T-cell (primary cell): ENCODE results near the gene MYO1D. TPM values are rescaled to one million over a fixed set of nuclear protein-coding genes. Genes with fewer than 3 reads are reported as not detected.
"Not testable (repeated sequence)": the region's sequence is repeated elsewhere in the genome, so short reads cannot be mapped to it uniquely, and the experiment has no call there.

ENCODE experiments used
- ATAC-seq, 4 experiments: fragments of 200-7000 bp in 3 of 4; fragments of 150-1000 bp in 1 of 4; cut with Tn5 transposase; replicated peaks in 1 of 4; 1 replicate in 3 of 4; 2 replicates in 1 of 4; pipeline ENCODE4 v1.10.0; 2021; ENCODE audit warnings: moderate library complexity in 3 of 4, mild to moderate bottlenecking in 2 of 4, moderate number of reproducible peaks in 1 of 4
- CTCF ChIA-PET, 2 donors: fragments of 300-600 bp; sonication (Branson Sonifier 250); formaldehyde crosslinking; loops; one replicate each; lab custom pipeline; 2022; ENCODE audit warnings: antibody characterized with exemption in 2 of 2; lab: Charles Lee
- POLR2A ChIA-PET, 2 donors: fragments of 300-600 bp; sonication (Branson Sonifier 250); formaldehyde crosslinking; loops; one replicate each; lab custom pipeline; 2022; ENCODE audit warnings: antibody characterized with exemption in 2 of 2; lab: Charles Lee
- DNase-seq, 35 experiments: peaks; one replicate each; pipeline versions ENCODE4 v3.0.0 to v3.0.0-alpha.2; 2013 to 2023
- H3K27ac ChIP-seq: one replicate; pipeline ENCODE4 v1.5.1; 2013; ENCODE audit warnings: low read length
- H3K27me3 ChIP-seq, 2 experiments: replicated peaks in 1 of 2; 1 replicate in 1 of 2; 2 replicates in 1 of 2; pipeline versions ENCODE4 v1.6.1 to v1.7.0; 2013; ENCODE audit warnings: low read length in 1 of 2, mixed read lengths in 1 of 2; ENCODE audit not compliant: control insufficient read depth in 2 of 2, insufficient read depth in 2 of 2; ENCODE audit errors: extremely low read depth in 1 of 2
- H3K36me3 ChIP-seq, 2 donors: 1 replicate in 1 of 2; 2 replicates in 1 of 2; pipeline versions ENCODE4 v1.6.1 to v1.7.0; 2013; ENCODE audit warnings: low read length in 1 of 2; ENCODE audit not compliant: control insufficient read depth in 2 of 2, insufficient read depth in 1 of 2; ENCODE audit errors: extremely low read depth in 1 of 2
- H3K4me1 ChIP-seq, 2 experiments: 1 replicate in 1 of 2; 2 replicates in 1 of 2; pipeline versions ENCODE4 v1.6.1 to v1.7.0; 2013; ENCODE audit warnings: low read length in 2 of 2, mixed read lengths in 1 of 2; ENCODE audit not compliant: insufficient read depth in 2 of 2, control insufficient read depth in 1 of 2; ENCODE audit errors: extremely low read depth in 1 of 2
- H3K4me3 ChIP-seq, 2 donors: 1 replicate in 1 of 2; 2 replicates in 1 of 2; pipeline versions ENCODE4 v1.5.1 to v1.7.0; 2013; ENCODE audit warnings: mild to moderate bottlenecking in 2 of 2, low read length in 1 of 2, moderate library complexity in 1 of 2; ENCODE audit not compliant: control insufficient read depth in 1 of 2; ENCODE audit errors: extremely low read depth in 1 of 2
- H3K9me3 ChIP-seq: 2 replicates; pipeline ENCODE4 v1.7.0; 2013
- H3K27ac Mint-ChIP-seq, 2 donors: one replicate each; pipeline ENCODE4 v1.8.0; 2020 to 2021; ENCODE audit warnings: mild to moderate bottlenecking in 2 of 2, mixed read lengths in 2 of 2
- H3K27me3 Mint-ChIP-seq, 2 donors: one replicate each; pipeline ENCODE4 v1.8.0; 2021 to 2022; ENCODE audit warnings: mixed read lengths in 2 of 2
- H3K36me3 Mint-ChIP-seq: one replicate; pipeline ENCODE4 v1.8.0; 2021; ENCODE audit warnings: mixed read lengths
- H3K4me1 Mint-ChIP-seq, 3 donors: one replicate each; pipeline ENCODE4 v1.8.0; 2020 to 2022; ENCODE audit warnings: mixed read lengths in 3 of 3, mild to moderate bottlenecking in 1 of 3
- H3K4me3 Mint-ChIP-seq, 3 donors: one replicate each; pipeline ENCODE4 v1.8.0; 2020 to 2022; ENCODE audit warnings: mild to moderate bottlenecking in 3 of 3, mixed read lengths in 3 of 3, moderate library complexity in 3 of 3
- H3K9me3 Mint-ChIP-seq, 3 donors: one replicate each; pipeline ENCODE4 v1.8.0; 2020 to 2022; ENCODE audit warnings: mixed read lengths in 3 of 3
- WGBS: methylation state at CpG from one replicate; pipeline ENCODE4 v1.1.5; 2013; ENCODE audit warnings: missing lambda C conversion rate; ENCODE audit not compliant: insufficient coverage; 5-methylcytosine and 5-hydroxymethylcytosine counted together
- total RNA-seq, 35 experiments: library from RNA in 6 of 35; stranded (reverse) in 6 of 35; fragments of 120-200 nt in 1 of 35; gene quantifications; one replicate each; pipeline versions ENCODE4 v1.2.1 to v1.2.4 and lab custom pipeline; 2013 to 2026

MYO1D gene
- total RNA-seq, 5 donors from 2014 or later (not counting 1 experiment from before 2014, with no cell fraction given): 8.3 to 11.1 (median 9.5) TPM

GRCh38 chr17:32458371-32458770 lies 418.6 kb downstream of the MYO1D start:
- Mint-ChIP-seq H3K4me3 (no peak overlapping the region), H3K27ac (peak overlapping the region in 1 of 2 donors; percentile 15)
- CTCF ChIA-PET: interaction anchor here in 1 of 2 donors (0.8 kb wide), 2 partner anchors 296 to 419 kb away, joined by 4 to 6 read pairs; no protein-coding TSS in a partner anchor

DNA sequence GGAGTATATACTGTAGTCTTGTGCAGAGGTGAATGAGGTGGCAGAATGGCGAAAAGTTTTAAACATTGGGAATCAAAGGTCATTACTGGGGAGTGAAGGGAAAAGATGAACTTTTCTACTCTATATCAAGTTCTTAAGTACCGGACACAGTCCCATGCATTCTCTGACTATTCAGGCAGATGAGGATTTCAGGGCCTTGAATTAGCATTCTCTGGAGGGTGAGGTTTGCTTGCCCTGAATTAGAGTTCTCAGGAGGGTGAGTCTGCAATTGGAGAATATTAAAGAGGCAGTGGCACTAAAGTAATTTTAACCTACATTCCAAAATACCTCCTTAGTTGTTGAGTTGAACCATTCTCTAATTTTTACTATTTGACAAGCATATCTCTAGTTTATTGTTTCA lies 423.6 kb downstream of the MYO1D start:
- Histone ChIP-seq H3K4me1 (peaks cover 0 to 1% of the 10 kb centered on the region in 2 experiments), H3K9me3 (no peaks in the 10 kb centered on the region), H3K4me3 (no peak overlapping the region), H3K27me3 (no peaks in the 10 kb centered on the region), H3K27ac (no peak overlapping the region), H3K36me3 (peaks cover 18 to 72% of the 10 kb centered on the region in 2 donors)
- no peak overlapping the region for H3K27ac Mint-ChIP-seq
- no peaks in the 10 kb centered on the region for H3K9me3 Mint-ChIP-seq
- peaks cover 57% of the 10 kb centered on the region for H3K36me3 Mint-ChIP-seq
- H3K27me3 Mint-ChIP-seq: no peaks in the 10 kb centered on the region
- no CpG with 5 or more reads among the region's 2 CpGs for WGBS
- peaks cover 38 to 57% (median 46%) of the 10 kb centered on the region in 3 donors for H3K4me1 Mint-ChIP-seq
- ChIA-PET CTCF (interaction anchor here (0.5 to 1.2 kb wide), 2 partner anchors 9 to 306 kb away, joined by 3 to 7 read pairs; no protein-coding TSS in a partner anchor), POLR2A (interaction anchor here in 1 of 2 donors (0.6 kb wide), 1 partner anchor 301 kb away, joined by 3 read pairs; no protein-coding TSS in a partner anchor)
- no peak for DNase-seq
- H3K4me3 Mint-ChIP-seq: no peak overlapping the region
- ATAC-seq: no peak

More at GRCh38 chr17:32458371-32458770, 418.6 kb downstream of the MYO1D start:
- Histone ChIP-seq H3K4me3 (no peak overlapping the region), H3K36me3 (peaks cover 20 to 61% of the 10 kb centered on the region in 2 donors), H3K27me3 (no peaks in the 10 kb centered on the region), H3K4me1 (no peaks in the 10 kb centered on the region), H3K9me3 (no peaks in the 10 kb centered on the region), H3K27ac (no peak overlapping the region)
- H3K27me3 Mint-ChIP-seq: no peaks in the 10 kb centered on the region
- H3K9me3 Mint-ChIP-seq: no peaks in the 10 kb centered on the region
- DNase-seq (no peak), ATAC-seq (peak in 1 of 4 experiments; percentile 12)
- POLR2A ChIA-PET: no interaction called here
- H3K4me1 Mint-ChIP-seq: peaks cover 34 to 46% (median 40%) of the 10 kb centered on the region in 3 donors
- peaks cover 46% of the 10 kb centered on the region for H3K36me3 Mint-ChIP-seq

- H3K4me3 Mint-ChIP-seq: no peak overlapping the region
- peaks cover 0 to 3% of the 10 kb centered on the region in 2 experiments for H3K4me1 ChIP-seq
- H3K27ac ChIP-seq: no peak overlapping the region
- WGBS: no CpG with 5 or more reads among the region's 1 CpG
- no peaks in the 10 kb centered on the region for H3K9me3 ChIP-seq
- H3K27ac Mint-ChIP-seq: no peak overlapping the region
- peaks cover 32 to 49% (median 39%) of the 10 kb centered on the region in 3 donors for H3K4me1 Mint-ChIP-seq
- ATAC-seq (no peak), DNase-seq (no peak)
- H3K9me3 Mint-ChIP-seq: no peaks in the 10 kb centered on the region
- H3K36me3 Mint-ChIP-seq: peaks cover 56% of the 10 kb centered on the region
- peaks cover 15 to 69% of the 10 kb centered on the region in 2 donors for H3K36me3 ChIP-seq
- no peak overlapping the region for H3K4me3 ChIP-seq
- no peaks in the 10 kb centered on the region for H3K27me3 ChIP-seq
- no peaks in the 10 kb centered on the region for H3K27me3 Mint-ChIP-seq
- POLR2A ChIA-PET: no interaction called here
- CTCF ChIA-PET: interaction anchor here in 1 of 2 donors (1.2 kb wide), 1 partner anchor 10 kb away, joined by 7 read pairs; no protein-coding TSS in a partner anchor
Observed at GRCh38 chr17:32452281-32452680, 424.6 kb downstream of the MYO1D start.

- H3K27me3 ChIP-seq: no peaks in the 10 kb centered on the region
- POLR2A ChIA-PET: no interaction called here
- H3K4me1 ChIP-seq: peaks cover 0 to 4% of the 10 kb centered on the region in 2 experiments
- peaks cover 36 to 52% (median 41%) of the 10 kb centered on the region in 3 donors for H3K4me1 Mint-ChIP-seq
- H3K27me3 Mint-ChIP-seq: no peaks in the 10 kb centered on the region
- ATAC-seq (no peak), DNase-seq (no peak)
- H3K36me3 ChIP-seq: peaks cover 12 to 67% of the 10 kb centered on the region in 2 donors
- no peak overlapping the region for H3K4me3 ChIP-seq
- H3K27ac ChIP-seq: no peak overlapping the region
- no peaks in the 10 kb centered on the region for H3K9me3 Mint-ChIP-seq
- no peaks in the 10 kb centered on the region for H3K9me3 ChIP-seq
- CTCF ChIA-PET: no interaction called here
- no peak overlapping the region for H3K27ac Mint-ChIP-seq
- no peak overlapping the region for H3K4me3 Mint-ChIP-seq
- peaks cover 59% of the 10 kb centered on the region for H3K36me3 Mint-ChIP-seq
- WGBS: no CpG with 5 or more reads among the region's 2 CpGs
Observed at GRCh38 chr17:32451879-32452278, 425.0 kb downstream of the MYO1D start.

- ATAC-seq, H3K27me3 ChIP-seq, H3K4me3 Mint-ChIP-seq, H3K9me3 ChIP-seq, H3K27me3 Mint-ChIP-seq, H3K27ac ChIP-seq, H3K4me3 ChIP-seq, H3K9me3 Mint-ChIP-seq, DNase-seq, POLR2A ChIA-PET, H3K27ac Mint-ChIP-seq: not testable (repeated sequence)
- Mint-ChIP-seq H3K36me3 (peaks cover 59% of the 10 kb centered on the region), H3K4me1 (peaks cover 49 to 65% (median 54%) of the 10 kb centered on the region in 3 donors)
- Histone ChIP-seq H3K36me3 (peaks cover 12 to 62% of the 10 kb centered on the region in 2 donors), H3K4me1 (peaks cover 8 to 11% of the 10 kb centered on the region in 2 experiments)
- no CpG with 5 or more reads among the region's 6 CpGs for WGBS
- CTCF ChIA-PET: interaction anchor here in 1 of 2 donors (0.6 kb wide), 1 partner anchor 11 kb away, joined by 3 read pairs; no protein-coding TSS in a partner anchor
Observed at GRCh38 chr17:32450379-32450778, 426.5 kb downstream of the MYO1D start.

DNA sequence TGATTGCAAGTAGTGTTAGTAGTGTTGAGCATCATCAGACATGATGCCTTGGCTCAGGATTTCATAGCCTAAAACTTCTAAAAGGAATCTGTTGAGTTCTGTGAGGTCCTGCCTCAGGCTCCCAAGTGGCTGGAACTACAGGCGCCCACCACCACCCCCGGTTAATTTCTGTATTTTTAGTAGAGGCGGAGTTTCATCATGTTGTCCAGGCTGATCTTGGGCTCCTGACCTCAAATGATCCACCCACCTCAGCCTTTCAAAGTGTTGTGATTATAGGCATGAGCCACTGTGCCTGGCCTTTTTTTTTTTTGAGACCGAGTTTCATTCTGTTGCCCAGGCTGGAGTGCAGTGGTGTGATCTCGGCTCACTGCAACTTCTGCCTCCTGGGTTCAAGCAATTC lies 427.0 kb downstream of the MYO1D start:
- H3K27me3 Mint-ChIP-seq: no peaks in the 10 kb centered on the region
- H3K27ac Mint-ChIP-seq: no peak overlapping the region
- Histone ChIP-seq H3K27me3 (no peaks in the 10 kb centered on the region), H3K4me1 (peaks cover 12 to 13% of the 10 kb centered on the region in 2 experiments), H3K36me3 (peaks cover 10 to 58% of the 10 kb centered on the region in 2 donors), H3K4me3 (no peak overlapping the region), H3K27ac (no peak overlapping the region), H3K9me3 (no peaks in the 10 kb centered on the region)
- ATAC-seq (no peak), DNase-seq (no peak)
- ChIA-PET CTCF (interaction anchor here (1.5 to 6.5 kb wide), 2 partner anchors 12 to 13 kb away, joined by 5 to 63 read pairs; no protein-coding TSS in a partner anchor), POLR2A (no interaction called here)
- no peaks in the 10 kb centered on the region for H3K9me3 Mint-ChIP-seq
- 100% methylated on average over 1 of the region's 5 CpGs for WGBS
- H3K36me3 Mint-ChIP-seq: peaks cover 55% of the 10 kb centered on the region
- peaks cover 53 to 69% (median 58%) of the 10 kb centered on the region in 3 donors for H3K4me1 Mint-ChIP-seq
- no peak overlapping the region for H3K4me3 Mint-ChIP-seq
